HG03045 (cell line): Measurements from ENCODE around the gene KRTAP5-1.
"Not testable (repeated sequence)": the region's sequence is repeated elsewhere in the genome, so short reads cannot be mapped to it uniquely, and the experiment has no call there.

ENCODE experiments used
- ATAC-seq: cut with Tn5 transposase; IDR thresholded peaks from one replicate; pipeline ENCODE4 v1.9.1; 2021; ENCODE audit warnings: mild to moderate bottlenecking, moderate library complexity; ENCODE audit not compliant: unreplicated experiment

KRTAP5-1 gene, protein sequence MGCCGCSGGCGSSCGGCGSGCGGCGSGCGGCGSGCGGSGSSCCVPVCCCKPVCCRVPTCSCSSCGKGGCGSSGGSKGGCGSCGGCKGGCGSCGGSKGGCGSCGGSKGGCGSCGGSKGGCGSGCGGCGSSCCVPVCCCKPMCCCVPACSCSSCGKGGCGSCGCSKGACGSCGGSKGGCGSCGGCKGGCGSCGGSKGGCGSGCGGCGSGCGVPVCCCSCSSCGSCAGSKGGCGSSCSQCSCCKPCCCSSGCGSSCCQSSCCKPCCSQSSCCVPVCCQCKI

DNA sequence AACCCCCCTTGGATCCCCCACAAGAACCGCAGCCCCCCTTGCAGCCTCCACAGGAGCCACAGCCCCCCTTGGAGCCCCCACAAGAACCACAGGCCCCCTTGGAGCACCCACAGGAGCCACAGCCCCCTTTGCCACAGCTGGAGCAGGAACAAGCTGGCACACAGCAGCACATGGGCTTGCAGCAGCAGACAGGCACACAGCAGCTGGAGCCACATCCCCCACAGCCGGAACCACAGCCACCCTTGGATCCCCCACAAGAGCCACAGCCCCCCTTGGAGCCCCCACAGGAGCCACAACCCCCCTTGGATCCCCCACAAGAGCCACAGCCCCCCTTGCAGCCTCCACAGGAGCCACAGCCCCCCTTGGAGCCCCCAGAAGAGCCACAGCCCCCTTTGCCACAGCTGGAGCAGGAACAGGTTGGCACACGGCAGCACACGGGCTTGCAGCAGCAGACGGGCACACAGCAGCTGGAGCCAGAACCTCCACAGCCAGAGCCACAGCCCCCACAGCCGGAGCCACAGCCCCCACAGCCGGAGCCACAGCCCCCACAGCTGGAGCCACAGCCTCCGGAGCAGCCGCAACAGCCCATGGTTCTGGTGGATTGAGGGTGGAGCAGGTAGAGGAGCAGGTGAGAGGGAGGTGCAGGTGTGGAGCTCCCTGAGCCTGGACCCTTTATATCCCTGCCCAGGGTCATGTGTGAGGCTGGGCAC, at the start of gene KRTAP5-1:
TSS of gene KRTAP5-1 (minus strand) at position 623 of the 710 bp plus-strand sequence. CDS start at position 589, 34 bp downstream.
- ATAC-seq, result not testable (repeated sequence)

DNA sequence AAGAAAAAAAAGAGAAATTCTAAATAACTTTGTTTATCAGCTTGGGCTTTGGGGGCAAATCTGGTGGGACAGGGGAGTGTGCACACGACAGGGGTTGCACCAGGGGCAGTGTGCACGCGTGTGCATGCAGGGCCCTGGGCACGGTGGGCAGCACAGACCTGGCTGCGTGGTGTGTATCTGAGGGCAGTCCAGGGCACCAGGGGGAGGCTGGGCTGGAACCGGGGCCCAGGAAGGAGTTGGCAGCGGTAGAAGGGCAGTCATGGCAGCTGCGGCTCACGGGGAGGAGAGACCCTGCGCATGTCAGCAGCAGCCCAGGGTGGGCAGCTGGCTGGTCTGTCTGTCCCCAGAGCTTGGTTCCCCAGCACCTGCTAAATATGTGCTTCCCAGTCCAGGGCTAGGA, 48.8 kb upstream of the KRTAP5-1 start:
- ATAC-seq, result no peak

DNA sequence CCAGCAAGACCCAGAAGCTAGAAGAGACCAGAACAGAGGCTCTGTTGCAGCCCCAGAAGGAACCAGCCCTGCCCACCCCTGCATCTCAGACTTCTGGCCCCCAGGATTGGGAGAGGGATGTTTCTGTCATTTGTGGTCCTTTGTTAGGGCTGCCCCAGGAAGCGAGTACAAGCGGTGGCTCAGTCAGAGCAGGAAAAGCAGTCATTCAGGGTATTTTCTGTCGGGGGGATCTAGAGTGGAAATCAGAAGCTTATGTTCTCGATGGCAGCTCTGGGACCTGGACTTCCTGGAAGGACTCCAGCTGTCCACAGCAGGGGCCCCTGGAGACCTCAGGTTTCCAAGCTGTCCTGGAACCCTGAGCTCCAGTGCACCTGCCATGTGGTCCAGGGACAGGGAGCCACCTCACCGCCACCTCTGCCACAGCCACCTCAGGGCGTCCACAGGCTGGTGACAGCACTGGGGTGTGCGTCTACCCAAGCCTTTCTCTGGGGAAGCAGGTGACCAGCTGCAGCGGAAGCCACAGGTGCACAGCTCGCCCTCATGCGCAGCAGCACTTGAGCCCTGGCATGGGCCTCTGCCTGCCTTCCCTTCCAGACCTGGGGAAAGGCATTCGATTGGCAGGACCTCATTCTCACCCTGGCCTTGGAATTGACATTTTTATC, 47.1 kb upstream of the KRTAP5-1 start:
- ATAC-seq, result no peak

DNA sequence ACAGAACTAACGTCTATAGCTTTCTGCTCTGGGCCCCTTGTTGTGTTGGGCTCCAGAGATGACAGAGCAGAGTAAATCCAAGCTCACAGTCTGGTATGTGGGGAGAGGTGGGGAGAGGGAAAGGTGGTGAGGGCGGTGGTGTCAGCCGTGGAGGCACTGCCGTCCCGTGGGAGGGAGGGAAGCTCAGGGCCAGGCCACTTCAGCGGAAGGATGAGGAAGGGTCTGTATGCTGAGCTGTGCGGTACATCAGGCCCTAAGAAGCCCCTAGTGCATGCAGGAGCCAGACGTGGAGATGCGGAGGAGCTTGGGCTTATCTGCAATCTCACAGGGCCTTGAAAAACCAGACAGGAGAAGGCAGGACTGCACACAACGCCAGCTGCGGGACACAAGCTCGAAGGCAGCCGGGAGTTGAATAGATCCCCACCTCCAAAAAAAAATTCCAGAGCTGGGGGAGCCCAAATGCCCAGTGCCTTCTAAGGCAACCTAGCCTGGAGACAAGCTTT, 46.0 kb upstream of the KRTAP5-1 start:
- no peak for ATAC-seq

DNA sequence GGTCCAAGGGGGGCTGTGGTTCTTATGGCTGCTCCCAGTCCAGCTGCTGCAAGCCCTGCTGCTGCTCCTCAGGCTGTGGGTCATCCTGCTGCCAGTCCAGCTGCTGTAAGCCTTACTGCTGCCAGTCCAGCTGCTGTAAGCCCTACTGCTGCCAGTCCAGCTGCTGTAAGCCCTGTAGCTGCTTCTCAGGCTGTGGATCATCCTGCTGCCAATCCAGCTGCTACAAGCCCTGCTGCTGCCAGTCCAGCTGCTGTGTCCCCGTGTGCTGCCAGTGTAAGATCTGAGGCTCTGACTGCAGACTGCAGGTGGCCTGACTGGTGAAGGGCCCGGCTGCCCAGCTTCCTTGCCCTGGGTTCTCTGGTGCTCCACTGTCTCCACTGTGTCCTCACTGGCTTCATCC, 45.2 kb upstream of the KRTAP5-1 start:
- ATAC-seq, result no peak

DNA sequence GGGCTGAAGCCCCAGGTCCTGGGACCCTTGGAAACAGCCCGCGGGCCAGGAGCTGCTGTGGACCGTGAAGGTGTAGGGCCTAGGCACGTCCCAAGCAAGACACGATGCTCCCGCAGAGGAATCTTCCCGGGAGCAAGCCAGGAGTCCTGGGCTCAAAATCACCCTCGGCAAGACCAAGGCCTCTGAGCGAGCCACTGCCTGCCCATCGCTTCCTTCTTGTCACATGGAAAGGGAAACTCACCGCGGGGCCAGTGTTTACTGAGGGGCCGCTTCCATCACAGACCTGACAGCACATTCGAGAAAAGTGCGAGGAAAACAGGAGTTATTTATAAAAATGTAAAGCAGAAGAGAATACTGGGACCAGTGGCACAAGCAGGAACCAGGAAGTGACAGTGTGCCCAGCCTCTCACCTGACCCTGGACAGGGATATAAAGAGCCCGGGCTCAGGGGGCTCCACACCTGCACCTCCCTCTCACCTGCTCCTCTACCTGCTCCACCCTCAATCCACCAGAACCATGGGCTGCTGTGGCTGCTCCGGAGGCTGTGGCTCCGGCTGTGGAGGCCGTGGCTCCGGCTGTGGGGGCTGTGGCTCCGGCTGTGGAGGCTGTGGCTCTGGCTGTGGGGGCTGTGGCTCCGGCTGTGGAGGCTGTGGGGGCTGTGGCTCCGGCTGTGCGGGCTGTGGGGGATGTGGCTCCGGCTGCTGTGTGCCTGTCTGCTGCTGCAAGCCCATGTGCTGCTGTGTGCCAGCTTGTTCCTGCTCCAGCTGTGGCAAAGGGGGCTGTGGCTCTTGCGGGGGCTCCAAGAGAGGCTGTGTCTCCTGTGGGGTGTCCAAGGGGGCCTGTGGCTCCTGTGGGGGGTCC, 44.5 kb upstream of the KRTAP5-1 start, which contains the start of gene KRTAP5-5:
TSS of gene KRTAP5-5 (plus strand) at position 450 of the 860 bp plus-strand sequence. CDS start at position 516, 66 bp downstream.
- no peak for ATAC-seq

DNA sequence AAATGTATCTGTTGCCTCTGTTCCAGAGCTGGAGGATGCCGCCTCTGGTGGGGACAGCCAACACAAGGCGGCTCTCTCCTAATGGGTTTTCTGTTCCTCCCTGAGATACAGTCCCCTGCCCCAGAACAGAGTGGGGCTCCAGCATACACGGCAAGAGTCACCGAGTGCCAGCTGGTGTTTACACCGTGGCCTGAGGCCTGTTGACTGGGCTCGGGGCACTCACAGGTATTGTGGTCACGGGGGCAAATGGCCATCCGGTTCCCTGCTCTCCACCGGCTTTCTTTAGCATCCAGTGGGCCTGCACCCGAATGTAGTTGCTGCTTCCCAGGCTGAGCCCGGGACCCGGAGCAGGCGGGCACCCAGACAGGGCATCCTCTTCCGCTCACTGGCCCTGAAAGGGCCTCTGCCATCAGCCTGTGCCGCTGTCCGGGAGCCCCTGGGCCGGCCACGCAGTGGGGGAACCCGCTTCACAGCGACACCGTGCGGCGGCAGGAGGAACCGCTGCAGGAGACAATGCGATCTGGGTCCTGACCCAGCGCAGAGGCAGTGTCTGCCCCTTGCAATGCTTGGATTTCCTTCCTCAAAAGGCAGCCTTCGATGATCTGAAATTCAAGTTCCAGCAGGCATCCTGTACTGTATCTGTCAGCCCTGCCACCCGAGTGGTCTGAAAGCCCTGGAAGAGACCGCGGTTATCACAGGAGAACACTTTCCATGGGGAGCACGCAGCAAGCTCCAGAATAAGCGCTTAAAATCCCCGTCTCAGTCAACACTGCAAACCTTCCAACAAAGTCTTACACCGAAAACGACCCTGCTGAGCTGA, 43.6 kb upstream of the KRTAP5-1 start:
- no peak for ATAC-seq

DNA sequence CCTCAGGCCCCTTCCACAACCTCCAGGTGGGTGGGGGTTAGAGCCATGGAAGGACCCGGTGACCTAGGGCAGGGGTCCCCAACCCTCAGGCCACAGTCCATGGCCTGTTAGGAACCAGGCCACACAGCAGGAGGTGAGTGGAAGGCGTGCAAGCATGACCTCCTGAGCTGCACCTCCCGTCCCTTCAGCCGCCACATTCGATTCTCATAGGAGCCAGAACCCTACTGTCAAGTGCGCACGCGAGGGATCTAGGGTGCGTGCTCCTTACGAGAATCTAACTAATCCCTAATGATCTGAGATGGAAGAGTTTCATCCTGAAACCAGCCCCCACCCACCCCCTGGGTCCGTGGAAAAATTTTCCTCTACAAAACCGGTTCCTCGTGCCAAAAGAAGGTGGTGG, 40.5 kb upstream of the KRTAP5-1 start:
- no peak for ATAC-seq

DNA sequence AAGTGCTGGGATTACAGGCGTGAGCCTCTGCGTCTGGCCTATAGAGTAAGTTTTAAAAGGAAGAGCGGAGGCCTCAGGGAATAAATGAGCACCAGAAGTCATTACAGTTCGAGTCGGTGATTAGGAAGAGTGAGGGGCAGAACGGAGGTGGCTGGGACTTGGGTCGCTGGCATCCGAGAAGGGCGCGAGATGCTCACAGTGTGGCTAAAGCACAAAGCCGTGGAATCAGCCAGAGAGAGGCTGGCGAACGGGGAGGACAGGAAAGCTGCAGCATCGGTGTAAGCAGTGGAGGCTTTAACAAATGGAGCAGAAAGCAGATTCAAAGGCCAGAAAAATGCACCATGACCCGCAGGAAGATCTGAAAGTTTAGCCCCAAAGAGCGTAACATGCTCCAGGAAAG, 39.5 kb upstream of the KRTAP5-1 start:
- ATAC-seq, result no peak

DNA sequence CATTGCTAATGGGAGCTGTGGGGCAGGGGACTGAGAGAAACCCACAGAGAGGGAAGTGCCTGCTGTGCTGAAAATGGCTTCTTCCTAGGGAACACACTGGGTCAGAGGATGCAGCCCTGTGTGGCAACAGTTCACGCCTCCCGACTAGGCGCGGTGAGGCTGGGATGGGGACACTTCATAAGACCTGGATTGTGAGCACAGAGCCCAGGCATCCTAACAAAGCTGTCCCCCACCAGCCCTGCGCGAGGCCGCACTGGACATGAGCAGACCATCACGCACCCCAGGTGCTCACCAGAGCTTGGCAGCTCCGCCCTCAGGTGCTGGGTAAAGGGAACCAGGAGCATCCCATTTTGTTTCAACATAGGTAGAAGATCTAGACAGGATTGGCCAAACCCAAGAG, 38.6 kb upstream of the KRTAP5-1 start:
- no peak for ATAC-seq

DNA sequence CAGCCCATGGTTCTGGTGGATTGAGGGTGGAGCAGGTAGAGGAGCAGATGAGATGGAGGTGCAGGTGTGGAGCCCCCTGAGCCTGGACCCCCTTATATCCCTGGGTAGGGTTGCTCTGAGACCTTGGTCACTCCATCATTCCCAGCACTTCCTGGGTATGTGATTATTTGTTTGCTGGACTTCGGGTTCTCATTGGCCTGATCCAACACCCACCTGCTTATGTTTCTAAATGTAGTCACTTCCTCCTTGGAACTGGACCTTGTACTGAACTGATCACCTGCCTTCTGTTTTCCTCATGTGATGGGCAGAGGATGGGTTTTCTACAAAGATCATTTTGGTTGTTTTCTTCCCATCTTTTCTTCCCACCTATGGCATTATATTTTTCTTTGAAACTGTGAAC, 37.0 kb upstream of the KRTAP5-1 start, which contains the start of gene KRTAP5-4:
TSS of gene KRTAP5-4 (minus strand) at position 53 of the 400 bp plus-strand sequence. CDS start at position 8, 45 bp downstream.
- ATAC-seq, result no peak

DNA sequence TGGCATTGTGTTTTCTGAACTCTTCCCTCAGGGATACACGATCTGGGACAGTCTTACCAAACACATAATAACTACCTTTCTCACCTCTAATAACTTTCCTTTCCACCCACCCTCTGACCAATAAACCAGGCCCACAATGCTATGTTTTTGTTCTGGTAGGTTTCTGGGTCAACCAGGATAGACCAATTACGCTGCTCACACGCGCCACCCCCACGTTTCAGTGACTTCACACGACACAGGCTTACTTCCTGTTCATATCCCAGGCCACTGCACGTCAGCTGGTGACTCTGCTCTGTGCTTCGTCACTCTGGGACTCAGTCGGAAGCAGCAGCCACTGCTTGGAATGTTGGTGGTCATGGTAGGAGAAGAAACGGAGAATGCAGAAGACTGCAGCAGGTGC, 34.4 kb upstream of the KRTAP5-1 start:
- ATAC-seq, result no peak

DNA sequence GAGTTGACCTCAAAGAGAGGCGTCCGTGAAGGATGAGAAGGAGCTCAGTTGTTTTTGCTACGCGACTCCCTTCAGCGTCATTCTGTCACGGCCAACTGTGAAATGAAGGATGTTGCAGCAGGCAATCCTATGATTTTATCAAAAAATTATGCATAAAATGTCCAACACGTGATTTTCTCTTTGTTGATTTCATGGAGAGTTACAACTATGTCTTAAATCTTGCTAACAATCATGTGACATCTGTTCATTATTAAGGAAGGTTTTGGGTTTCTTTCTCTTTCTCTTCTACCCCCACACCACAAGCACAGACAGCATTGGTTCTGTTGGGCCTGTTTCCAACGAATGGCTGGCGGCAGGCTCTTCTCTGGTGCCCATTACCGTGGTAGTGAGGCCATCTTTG, 33.1 kb upstream of the KRTAP5-1 start:
- no peak for ATAC-seq

DNA sequence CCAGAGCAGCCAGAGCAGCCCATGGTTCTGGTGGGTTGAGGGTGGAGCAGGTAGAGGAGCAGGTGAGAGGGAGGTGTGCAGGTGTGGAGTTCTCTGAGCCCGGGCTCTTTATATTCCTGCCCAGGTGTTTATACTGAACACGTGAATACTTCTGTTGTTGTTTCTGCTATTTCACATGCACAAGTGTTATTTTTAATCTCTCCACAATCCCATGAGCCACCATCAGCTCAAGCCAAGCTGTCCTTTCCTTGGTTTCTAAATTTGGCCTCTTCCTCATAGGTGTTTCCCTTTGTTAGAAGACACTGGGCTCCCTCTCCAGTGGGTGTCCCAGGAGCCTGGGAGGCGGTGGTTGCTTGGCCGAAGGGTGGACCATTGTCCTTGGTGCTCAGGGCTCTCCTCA, 23.3 kb upstream of the KRTAP5-1 start, which contains the start of gene KRTAP5-3:
TSS of gene KRTAP5-3 (minus strand) at position 101 of the 400 bp plus-strand sequence. CDS start at position 23, 78 bp downstream.
- no peak for ATAC-seq

DNA sequence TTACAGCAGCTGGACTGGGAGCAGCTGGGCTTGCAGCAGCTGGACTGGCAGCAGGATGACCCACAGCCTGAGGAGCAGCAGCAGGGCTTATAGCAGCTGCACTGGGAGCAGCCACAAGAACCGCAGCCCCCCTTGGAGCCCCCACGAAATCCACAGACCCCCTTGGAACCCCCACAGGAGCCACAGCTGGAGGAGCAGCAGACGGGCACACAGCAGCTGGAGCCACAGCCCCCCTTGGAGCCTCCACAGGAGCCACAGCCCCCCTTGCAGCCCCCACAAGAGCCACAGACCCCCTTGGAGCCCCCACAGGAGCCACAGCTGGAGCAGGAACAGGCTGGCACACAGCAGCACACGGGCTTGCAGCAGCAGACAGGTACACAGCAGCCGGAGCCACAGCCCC, 22.8 kb upstream of the KRTAP5-1 start:
- ATAC-seq, result not testable (repeated sequence)

DNA sequence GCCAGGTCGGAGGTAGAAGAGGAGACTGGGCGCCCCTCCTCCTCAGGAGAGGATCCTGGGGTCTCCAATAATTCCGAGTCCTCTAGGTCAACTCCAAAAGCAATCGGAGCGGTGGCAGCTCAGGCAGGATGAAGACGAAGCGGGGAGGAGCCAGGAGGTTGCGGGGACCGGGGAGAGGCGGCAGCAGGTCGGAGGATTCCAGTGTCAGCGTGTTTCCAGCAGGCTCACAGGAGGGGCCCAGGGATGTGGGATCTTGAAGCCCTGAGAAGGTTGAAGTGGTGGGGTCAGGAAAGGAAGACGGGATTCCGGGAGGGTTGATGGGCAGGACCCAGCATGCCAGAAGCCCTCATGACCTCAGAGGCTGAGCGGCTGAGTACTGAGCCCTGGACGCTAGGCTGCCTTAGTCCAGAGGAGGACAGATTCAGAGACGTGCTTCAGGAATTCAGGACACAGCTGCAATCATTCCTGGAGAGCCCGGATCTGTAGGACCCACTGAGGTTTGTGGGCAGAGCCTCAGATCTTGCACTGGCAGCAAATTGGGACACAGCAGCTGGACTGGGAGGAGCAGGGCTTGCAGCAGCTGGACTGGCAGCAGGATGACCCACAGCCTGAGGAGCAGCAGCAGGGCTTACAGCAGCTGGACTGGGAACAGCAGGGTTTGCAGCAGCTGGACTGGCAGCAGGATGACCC, 22.2 kb upstream of the KRTAP5-1 start:
- ATAC-seq, result not testable (repeated sequence)

DNA sequence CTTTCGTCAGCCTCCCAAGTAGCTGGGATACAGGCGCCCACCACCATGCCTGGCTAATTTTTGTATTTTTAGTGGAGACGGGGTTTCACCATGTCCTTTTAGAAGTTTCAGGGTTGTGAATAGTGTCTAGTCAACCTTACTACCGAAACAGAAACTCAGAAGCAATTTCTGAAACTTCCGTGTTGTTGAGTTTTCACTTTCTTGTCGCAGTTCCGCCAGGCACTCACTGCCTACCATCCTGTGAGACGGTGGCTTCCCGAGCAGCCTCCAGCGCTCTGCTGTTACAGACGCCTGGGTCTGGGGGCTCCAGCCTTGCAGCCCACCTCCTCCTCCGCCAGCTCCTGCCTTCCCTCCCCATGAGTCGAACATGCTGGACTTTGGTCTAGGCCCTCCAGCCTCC, 20.8 kb upstream of the KRTAP5-1 start:
- ATAC-seq, result not testable (repeated sequence)

DNA sequence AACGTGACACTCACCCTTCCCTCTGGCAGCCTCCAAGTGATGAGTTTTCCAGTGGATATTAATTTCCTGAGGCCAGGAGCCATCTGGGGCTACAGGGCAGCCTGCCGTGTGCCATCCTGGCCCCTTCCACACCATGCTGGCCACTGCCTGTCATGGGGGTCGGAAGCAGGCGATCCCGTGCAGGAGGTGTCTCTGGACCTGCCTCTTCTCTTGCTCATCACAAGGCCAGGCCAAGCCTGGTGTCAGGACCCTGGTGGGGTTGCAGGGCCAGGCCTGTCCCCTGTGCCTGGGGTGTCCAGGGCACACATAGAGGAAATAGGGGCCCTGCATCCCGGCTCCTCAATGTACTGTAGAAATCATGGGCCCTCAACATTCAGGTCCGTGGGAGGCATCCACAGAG, 19.6 kb upstream of the KRTAP5-1 start:
- ATAC-seq, result no peak

DNA sequence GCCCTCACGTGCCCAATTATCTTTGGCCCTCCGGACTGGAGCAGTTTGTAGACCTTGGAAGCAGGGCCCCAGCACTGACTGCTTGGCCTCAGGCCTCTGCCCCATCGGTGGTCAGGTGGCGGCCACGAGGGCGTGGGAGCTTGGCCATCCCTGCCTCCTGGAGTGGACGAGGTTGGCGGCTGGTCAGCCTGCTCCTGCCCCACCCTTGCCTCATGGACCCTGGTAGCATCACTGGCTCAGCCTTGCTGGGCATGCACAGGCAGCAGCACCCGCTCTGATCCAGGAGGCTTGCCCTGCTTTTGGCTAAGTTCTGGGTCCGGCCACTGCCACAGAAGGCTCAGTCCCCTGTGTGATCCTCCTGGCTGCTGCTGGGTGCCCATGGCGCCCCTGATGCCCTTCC, 19.1 kb upstream of the KRTAP5-1 start:
- no peak for ATAC-seq
